H9 (cell line): ENCODE results near the gene C19orf53. TPM values are rescaled to one million over a fixed set of nuclear protein-coding genes. Genes with fewer than 3 reads are reported as not detected.

Source experiments
- DNase-seq: peaks from one replicate; pipeline ENCODE4 v3.0.0-alpha.2; 2017
- H2AFZ ChIP-seq: one replicate; pipeline ENCODE4 v1.6.1; 2013; ENCODE audit warnings: mild to moderate bottlenecking, low read length, control low read depth, moderate library complexity
- H2AK5ac ChIP-seq: 2 replicates; pipeline ENCODE4 v1.6.1; 2013; ENCODE audit warnings: low read length, control low read depth, mixed read lengths; ENCODE audit not compliant: insufficient read length
- H2BK120ac ChIP-seq: one replicate; pipeline ENCODE4 v1.6.1; 2013; ENCODE audit warnings: low read depth, mild to moderate bottlenecking, low read length, control low read depth, inconsistent platforms; ENCODE audit not compliant: poor library complexity, severe bottlenecking
- H2BK12ac ChIP-seq: 2 replicates; pipeline ENCODE4 v1.6.1; 2013; ENCODE audit warnings: low read length, control low read depth, mixed read lengths, low read depth; ENCODE audit not compliant: insufficient read length
- H2BK15ac ChIP-seq: 2 replicates; pipeline ENCODE4 v1.6.1; 2013; ENCODE audit warnings: low read depth, low read length, control low read depth
- H2BK20ac ChIP-seq: one replicate; pipeline ENCODE4 v1.6.1; 2013; ENCODE audit warnings: low read depth, mild to moderate bottlenecking, low read length, control low read depth, inconsistent platforms; ENCODE audit not compliant: poor library complexity, severe bottlenecking
- H2BK5ac ChIP-seq: 2 replicates; pipeline ENCODE4 v1.6.1; 2013; ENCODE audit warnings: low read length, control low read depth, mixed read lengths; ENCODE audit not compliant: insufficient read length
- H3K14ac ChIP-seq: 2 replicates; pipeline ENCODE4 v1.6.1; 2013; ENCODE audit warnings: low read length, control low read depth; ENCODE audit not compliant: insufficient read depth
- H3K18ac ChIP-seq: 2 replicates; pipeline ENCODE4 v1.6.1; 2013; ENCODE audit warnings: low read depth, mild to moderate bottlenecking, mixed read lengths, low read length, control low read depth; ENCODE audit not compliant: insufficient read length
- H3K23ac ChIP-seq: 2 replicates; pipeline ENCODE4 v1.6.1; 2013; ENCODE audit warnings: low read length, control low read depth, mixed read lengths, low read depth; ENCODE audit not compliant: insufficient read length
- H3K23me2 ChIP-seq: 2 replicates; pipeline ENCODE4 v1.6.1; 2013; ENCODE audit warnings: low read depth, mild to moderate bottlenecking, mixed read lengths, low read length, control low read depth; ENCODE audit not compliant: insufficient read length, poor library complexity, severe bottlenecking
- H3K27ac ChIP-seq: 2 replicates; pipeline ENCODE4 v1.5.1; 2013; ENCODE audit warnings: low read length, control low read depth, mixed read lengths, low read depth; ENCODE audit not compliant: insufficient read length
- H3K27me3 ChIP-seq: 2 replicates; pipeline ENCODE4 v1.6.1; 2013; ENCODE audit warnings: low read length, control low read depth, inconsistent platforms; ENCODE audit not compliant: insufficient read depth
- H3K4ac ChIP-seq: 2 replicates; pipeline ENCODE4 v1.6.1; 2013; ENCODE audit warnings: low read depth, mild to moderate bottlenecking, control low read depth, inconsistent platforms, low read length, moderate library complexity
- H3K4me1 ChIP-seq: 2 replicates; pipeline ENCODE4 v1.6.1; 2013; ENCODE audit warnings: low read length, control low read depth, inconsistent platforms; ENCODE audit not compliant: insufficient read depth
- H3K4me2 ChIP-seq: 2 replicates; pipeline ENCODE4 v1.6.1; 2013; ENCODE audit warnings: low read length, control low read depth, mixed read lengths; ENCODE audit not compliant: insufficient read length, insufficient read depth
- H3K56ac ChIP-seq: 2 replicates; pipeline ENCODE4 v1.6.1; 2013; ENCODE audit warnings: low read depth, mild to moderate bottlenecking, mixed read lengths, low read length, control low read depth; ENCODE audit not compliant: insufficient read length
- H3K79me1 ChIP-seq: 2 replicates; pipeline ENCODE4 v1.6.1; 2013; ENCODE audit warnings: low read depth, mild to moderate bottlenecking, moderate library complexity, low read length, control low read depth, inconsistent platforms; ENCODE audit not compliant: insufficient read depth, poor library complexity, severe bottlenecking
- H3K79me2 ChIP-seq: 2 replicates; pipeline ENCODE4 v1.6.1; 2013; ENCODE audit warnings: low read length, control low read depth, inconsistent platforms; ENCODE audit not compliant: insufficient read depth
- H3K9ac ChIP-seq: 2 replicates; pipeline ENCODE4 v1.6.1; 2013; ENCODE audit warnings: low read length, control low read depth, mixed read lengths; ENCODE audit not compliant: insufficient read length; ENCODE audit errors: extremely low read depth
- H3K9me3 ChIP-seq: one replicate; pipeline ENCODE4 v1.6.1; 2013; ENCODE audit warnings: low read depth, low read length, inconsistent platforms; ENCODE audit not compliant: control insufficient read depth
- H3T11ph ChIP-seq: one replicate; pipeline ENCODE4 v1.6.1; 2013; ENCODE audit warnings: mild to moderate bottlenecking, low read length, control low read depth, inconsistent platforms
- H4K20me1 ChIP-seq: one replicate; pipeline ENCODE4 v1.6.1; 2013; ENCODE audit not compliant: control insufficient read depth, insufficient read length, insufficient read depth
- H4K5ac ChIP-seq: 2 replicates; pipeline ENCODE4 v1.6.1; 2013; ENCODE audit warnings: low read depth, mild to moderate bottlenecking, mixed read lengths, low read length, control low read depth; ENCODE audit not compliant: insufficient read length
- H4K8ac ChIP-seq: replicated peaks from 2 replicates; pipeline ENCODE4 v1.6.1; 2013; ENCODE audit warnings: low read length, control low read depth, mixed read lengths, low read depth; ENCODE audit not compliant: insufficient read length
- H4K91ac ChIP-seq: 2 replicates; pipeline ENCODE4 v1.6.1; 2013; ENCODE audit warnings: low read depth, mild to moderate bottlenecking, moderate library complexity, mixed read lengths, low read length, control low read depth; ENCODE audit not compliant: insufficient read length
- H3K27ac Mint-ChIP-seq, 3 experiments: 2 replicates in 2 of 3; 3 replicates in 1 of 3; pipeline ENCODE4 v1.8.0; 2020 to 2021; ENCODE audit warnings: mixed read lengths in 3 of 3, mild to moderate bottlenecking in 1 of 3, moderate library complexity in 1 of 3
- H3K27me3 Mint-ChIP-seq: 2 replicates; pipeline ENCODE4 v1.8.0; 2021; ENCODE audit warnings: low read depth, mild to moderate bottlenecking, moderate library complexity, mixed read lengths
- H3K36me3 Mint-ChIP-seq, 3 experiments: 2 replicates in 2 of 3; 3 replicates in 1 of 3; pipeline ENCODE4 v1.8.0; 2020 to 2021; ENCODE audit warnings: low read depth in 3 of 3, mixed read lengths in 3 of 3; ENCODE audit not compliant: insufficient read depth in 1 of 3
- H3K4me1 Mint-ChIP-seq, 2 experiments: 2 replicates each; pipeline ENCODE4 v1.8.0; 2020; ENCODE audit warnings: mixed read lengths in 2 of 2
- H3K4me3 Mint-ChIP-seq, 2 experiments: 2 replicates in 1 of 2; 3 replicates in 1 of 2; pipeline ENCODE4 v1.8.0; 2020 to 2021; ENCODE audit warnings: mild to moderate bottlenecking in 2 of 2, mixed read lengths in 2 of 2, moderate library complexity in 1 of 2
- H3K9me3 Mint-ChIP-seq, 2 experiments: 2 replicates in 1 of 2; 3 replicates in 1 of 2; pipeline ENCODE4 v1.8.0; 2020; ENCODE audit warnings: mild to moderate bottlenecking in 2 of 2, mixed read lengths in 2 of 2, moderate library complexity in 1 of 2
- WGBS: extraction: QIAGEN DNeasy Blood & Tissue Kit; methylation state at CpG from one replicate; pipeline ENCODE4 v1.1.7; 2013; ENCODE audit warnings: missing lambda C conversion rate, low lambda C conversion rate, mixed read lengths; ENCODE audit not compliant: insufficient read length; ENCODE audit errors: extremely low coverage; 5-methylcytosine and 5-hydroxymethylcytosine counted together
- total RNA-seq: library from RNA; stranded (reverse); gene quantifications from 2 replicates; pipeline ENCODE4 v1.2.1, GENCODE V29; 2021
- TF ChIP-seq, protein P1 (sequence below): fragments of 200-600 bp; sonication (generic); conservative IDR thresholded peaks from 3 replicates; pipeline ENCODE4 v1.8.0; 2021; ENCODE audit warnings: antibody characterized with exemption, mild to moderate bottlenecking

C19orf53 gene
- total RNA-seq, 1 experiment from 2014 or later, result 129 TPM

DNA sequence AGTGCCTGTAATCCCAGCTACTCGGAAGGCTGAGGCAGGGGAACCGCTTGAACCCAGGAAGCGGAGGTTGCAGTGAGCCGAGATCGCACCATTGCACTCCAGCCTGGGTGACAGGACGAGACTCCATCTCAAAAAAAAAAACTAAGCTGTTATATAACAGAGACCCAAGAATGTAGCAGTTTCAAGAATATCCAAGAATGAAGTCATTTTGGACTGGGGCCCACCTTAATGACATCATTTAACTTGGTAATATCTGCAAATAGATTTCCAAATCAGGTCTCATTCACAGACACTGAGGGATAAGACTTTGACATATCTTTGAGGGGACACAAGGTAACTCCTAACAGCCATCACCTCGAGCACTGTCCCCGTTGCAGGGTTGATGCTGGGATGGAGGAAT, 46.5 kb upstream of the C19orf53 start:
- no peak overlapping the region for H3K18ac ChIP-seq

More for the DNA sequence above, 46.5 kb upstream of the C19orf53 start:
- Histone ChIP-seq H2BK12ac (no peak overlapping the region), H3K23ac (no peak overlapping the region), H3K4ac (no peak overlapping the region), H4K91ac (no peak overlapping the region), H3K23me2 (peaks cover 6% of the 10 kb centered on the region), H2BK120ac (no peak overlapping the region), H4K5ac (no peak overlapping the region), H3K27me3 (no peaks in the 10 kb centered on the region), H2BK15ac (no peak overlapping the region), H3K4me1 (no peaks in the 10 kb centered on the region), H2BK5ac (no peak overlapping the region), H3K56ac (no peak overlapping the region), H3T11ph (no peak overlapping the region), H3K27ac (no peak overlapping the region), H3K4me2 (no peak overlapping the region), H3K9ac (no peak overlapping the region), H2BK20ac (no peak overlapping the region), H3K79me2 (no peaks in the 10 kb centered on the region), H3K9me3 (no peaks in the 10 kb centered on the region), H2AK5ac (no peak overlapping the region), H3K79me1 (no peaks in the 10 kb centered on the region), H4K20me1 (no peaks in the 10 kb centered on the region), H3K14ac (no peak overlapping the region), H2AFZ (no peak overlapping the region), H4K8ac (no peak overlapping the region)
- Mint-ChIP-seq H3K4me1 (peaks cover 11 to 12% of the 10 kb centered on the region in 2 experiments), H3K9me3 (no peaks in the 10 kb centered on the region), H3K36me3 (no peaks in the 10 kb centered on the region), H3K27ac (no peak overlapping the region), H3K27me3 (no peaks in the 10 kb centered on the region), H3K4me3 (no peak overlapping the region)
- WGBS, result no CpG with 5 or more reads among the region's 8 CpGs
- TF ChIP-seq, protein P1, sequence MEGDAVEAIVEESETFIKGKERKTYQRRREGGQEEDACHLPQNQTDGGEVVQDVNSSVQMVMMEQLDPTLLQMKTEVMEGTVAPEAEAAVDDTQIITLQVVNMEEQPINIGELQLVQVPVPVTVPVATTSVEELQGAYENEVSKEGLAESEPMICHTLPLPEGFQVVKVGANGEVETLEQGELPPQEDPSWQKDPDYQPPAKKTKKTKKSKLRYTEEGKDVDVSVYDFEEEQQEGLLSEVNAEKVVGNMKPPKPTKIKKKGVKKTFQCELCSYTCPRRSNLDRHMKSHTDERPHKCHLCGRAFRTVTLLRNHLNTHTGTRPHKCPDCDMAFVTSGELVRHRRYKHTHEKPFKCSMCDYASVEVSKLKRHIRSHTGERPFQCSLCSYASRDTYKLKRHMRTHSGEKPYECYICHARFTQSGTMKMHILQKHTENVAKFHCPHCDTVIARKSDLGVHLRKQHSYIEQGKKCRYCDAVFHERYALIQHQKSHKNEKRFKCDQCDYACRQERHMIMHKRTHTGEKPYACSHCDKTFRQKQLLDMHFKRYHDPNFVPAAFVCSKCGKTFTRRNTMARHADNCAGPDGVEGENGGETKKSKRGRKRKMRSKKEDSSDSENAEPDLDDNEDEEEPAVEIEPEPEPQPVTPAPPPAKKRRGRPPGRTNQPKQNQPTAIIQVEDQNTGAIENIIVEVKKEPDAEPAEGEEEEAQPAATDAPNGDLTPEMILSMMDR, result no peak
- no peak for DNase-seq
